Stimulated activated CD4-positive, alpha-beta T cell treated with anti-CD3 and anti-CD28 coated beads, Interleukin-15, amount 100 ng/mL, for 24 hours (primary cell): ENCODE results near the gene ATRAID.

Source experiments
- DNase-seq: peaks from one replicate; pipeline ENCODE4 v3.0.0-alpha.2; 2020

Gene ATRAID

DNA sequence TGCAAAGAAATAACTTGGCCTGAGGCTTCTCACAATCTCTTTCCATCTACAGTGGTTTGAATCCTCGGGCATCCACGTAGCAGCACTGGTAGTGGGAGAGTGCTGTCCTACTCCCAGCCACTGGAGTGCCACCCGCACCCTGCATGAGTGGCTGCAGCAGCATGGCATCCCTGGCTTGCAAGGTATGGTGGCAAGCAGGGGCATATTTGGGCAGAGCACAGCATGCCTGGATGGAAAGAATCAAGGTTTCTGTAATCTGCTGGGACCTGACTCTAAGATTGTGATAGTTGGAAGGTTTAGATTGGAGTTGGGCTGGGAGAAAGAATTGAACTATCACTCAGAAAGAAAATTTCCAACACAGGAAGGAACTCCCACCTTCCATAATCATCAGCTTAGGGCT, 9.3 kb downstream of the ATRAID start:
- DNase-seq = no peak

DNA sequence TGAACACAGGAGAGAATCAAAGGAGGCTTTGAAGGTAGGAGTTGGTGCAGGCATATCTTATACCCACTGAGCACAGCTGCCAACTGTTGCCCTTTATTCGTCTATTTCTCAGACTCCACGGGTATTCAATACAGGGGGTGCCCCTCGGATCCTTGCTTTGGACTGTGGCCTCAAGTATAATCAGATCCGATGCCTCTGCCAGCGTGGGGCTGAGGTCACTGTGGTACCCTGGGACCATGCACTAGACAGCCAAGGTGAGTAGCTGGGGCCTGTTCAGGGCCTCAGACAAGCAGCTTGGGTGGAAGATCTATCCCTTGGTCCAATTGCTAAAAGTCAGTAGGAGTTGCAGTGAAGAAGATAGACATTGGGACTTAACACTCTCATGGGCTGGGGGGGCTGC, 10.6 kb downstream of the ATRAID start:
- DNase-seq = no peak

- DNase-seq = no peak
These were observed 11.6 kb downstream of the ATRAID start for GRCh38 chr2:27223416-27223815.

- DNase-seq = no peak
These were observed 13.7 kb downstream of the ATRAID start for GRCh38 chr2:27225526-27225925.

DNA sequence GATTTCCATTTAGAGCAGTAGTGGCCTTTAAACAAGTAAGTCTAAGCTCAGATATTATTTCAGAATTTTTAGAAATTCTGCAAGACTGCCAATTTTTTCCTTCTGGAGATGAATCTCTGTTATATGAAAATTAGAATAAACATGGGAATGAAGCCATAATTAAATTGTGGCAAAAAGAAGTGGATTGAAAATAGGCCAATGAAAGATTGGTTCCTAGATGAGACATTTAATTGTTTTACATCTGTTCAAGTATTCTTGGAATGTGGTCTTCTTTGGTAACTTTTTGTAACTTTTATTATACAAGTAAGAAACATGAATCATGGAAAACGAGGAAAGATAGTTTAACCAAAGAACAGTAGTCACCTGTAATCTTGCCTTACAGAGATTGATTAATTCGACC, 15.7 kb downstream of the ATRAID start:
- no peak for DNase-seq

- DNase-seq = no peak
These were observed 20.1 kb downstream of the ATRAID start for GRCh38 chr2:27231921-27232320.

DNA sequence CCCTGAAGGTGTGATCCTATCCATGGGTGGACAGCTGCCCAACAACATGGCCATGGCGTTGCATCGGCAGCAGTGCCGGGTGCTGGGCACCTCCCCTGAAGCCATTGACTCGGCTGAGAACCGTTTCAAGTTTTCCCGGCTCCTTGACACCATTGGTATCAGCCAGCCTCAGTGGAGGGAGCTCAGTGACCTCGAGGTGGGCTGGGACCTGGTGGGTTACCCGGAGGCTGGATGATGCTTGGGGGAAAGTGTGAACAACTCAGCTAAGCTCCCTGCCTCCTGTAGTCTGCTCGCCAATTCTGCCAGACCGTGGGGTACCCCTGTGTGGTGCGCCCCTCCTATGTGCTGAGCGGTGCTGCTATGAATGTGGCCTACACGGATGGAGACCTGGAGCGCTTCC, 21.5 kb downstream of the ATRAID start:
- no peak for DNase-seq

DNA sequence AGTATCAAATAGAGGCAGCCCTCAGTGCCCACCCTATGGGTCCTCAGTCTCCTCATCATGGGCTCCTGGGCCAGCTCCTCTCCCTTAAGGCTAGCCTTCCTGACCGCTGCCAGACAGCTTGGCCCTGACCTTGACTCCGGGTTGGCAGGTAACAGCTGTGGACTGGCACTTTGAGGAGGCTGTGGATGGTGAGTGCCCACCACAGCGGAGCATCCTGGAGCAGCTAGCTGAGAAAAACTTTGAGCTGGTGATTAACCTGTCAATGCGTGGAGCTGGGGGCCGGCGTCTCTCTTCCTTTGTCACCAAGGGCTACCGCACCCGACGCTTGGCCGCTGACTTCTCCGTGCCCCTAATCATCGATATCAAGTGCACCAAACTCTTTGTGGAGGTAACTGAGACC, 24.3 kb downstream of the ATRAID start:
- no peak for DNase-seq

GRCh38 chr2:27236626-27237025, 24.8 kb downstream of the ATRAID start:
- DNase-seq = no peak

DNA sequence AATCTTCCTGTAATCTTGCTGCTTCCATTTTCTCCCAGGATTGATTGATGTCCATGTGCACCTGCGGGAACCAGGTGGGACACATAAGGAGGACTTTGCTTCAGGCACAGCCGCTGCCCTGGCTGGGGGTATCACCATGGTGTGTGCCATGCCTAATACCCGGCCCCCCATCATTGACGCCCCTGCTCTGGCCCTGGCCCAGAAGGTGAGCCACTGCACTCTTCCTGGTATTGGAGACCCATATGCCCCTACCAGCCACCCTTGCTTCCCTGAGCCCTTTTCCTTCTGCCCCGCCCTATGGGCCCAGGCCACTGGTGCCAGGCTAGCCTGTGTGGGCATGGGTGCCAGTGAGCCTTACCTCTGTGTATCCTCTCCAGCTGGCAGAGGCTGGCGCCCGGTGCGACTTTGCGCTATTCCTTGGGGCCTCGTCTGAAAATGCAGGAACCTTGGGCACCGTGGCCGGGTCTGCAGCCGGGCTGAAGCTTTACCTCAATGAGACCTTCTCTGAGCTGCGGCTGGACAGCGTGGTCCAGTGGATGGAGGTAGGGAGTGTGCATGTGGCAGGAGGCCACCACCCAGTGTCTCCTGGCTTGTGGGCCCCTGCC, 25.6 kb downstream of the ATRAID start:
- DNase-seq = no peak

- DNase-seq = no peak
These were observed 27.1 kb downstream of the ATRAID start for GRCh38 chr2:27238976-27239375.

DNA sequence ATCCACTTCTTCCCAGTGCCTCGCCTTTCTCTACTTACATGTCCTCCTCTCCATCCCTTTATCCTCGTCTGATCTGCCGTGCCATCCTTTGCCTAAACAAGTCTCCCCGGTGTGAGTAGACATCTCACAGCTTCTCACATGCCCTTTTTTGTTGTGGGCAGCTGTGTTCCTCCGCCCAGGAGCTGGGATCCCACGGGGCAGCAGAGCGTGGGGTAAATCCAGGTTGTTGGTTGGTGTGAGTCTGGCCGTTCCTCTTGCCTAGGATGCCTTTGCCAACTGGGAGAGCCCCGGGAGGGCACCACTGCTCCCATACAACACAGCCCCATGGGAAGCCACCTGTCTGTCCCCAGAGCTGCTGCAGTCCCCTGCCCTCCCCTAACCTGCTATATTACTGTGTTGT, 28.6 kb downstream of the ATRAID start:
- no peak for DNase-seq

DNA sequence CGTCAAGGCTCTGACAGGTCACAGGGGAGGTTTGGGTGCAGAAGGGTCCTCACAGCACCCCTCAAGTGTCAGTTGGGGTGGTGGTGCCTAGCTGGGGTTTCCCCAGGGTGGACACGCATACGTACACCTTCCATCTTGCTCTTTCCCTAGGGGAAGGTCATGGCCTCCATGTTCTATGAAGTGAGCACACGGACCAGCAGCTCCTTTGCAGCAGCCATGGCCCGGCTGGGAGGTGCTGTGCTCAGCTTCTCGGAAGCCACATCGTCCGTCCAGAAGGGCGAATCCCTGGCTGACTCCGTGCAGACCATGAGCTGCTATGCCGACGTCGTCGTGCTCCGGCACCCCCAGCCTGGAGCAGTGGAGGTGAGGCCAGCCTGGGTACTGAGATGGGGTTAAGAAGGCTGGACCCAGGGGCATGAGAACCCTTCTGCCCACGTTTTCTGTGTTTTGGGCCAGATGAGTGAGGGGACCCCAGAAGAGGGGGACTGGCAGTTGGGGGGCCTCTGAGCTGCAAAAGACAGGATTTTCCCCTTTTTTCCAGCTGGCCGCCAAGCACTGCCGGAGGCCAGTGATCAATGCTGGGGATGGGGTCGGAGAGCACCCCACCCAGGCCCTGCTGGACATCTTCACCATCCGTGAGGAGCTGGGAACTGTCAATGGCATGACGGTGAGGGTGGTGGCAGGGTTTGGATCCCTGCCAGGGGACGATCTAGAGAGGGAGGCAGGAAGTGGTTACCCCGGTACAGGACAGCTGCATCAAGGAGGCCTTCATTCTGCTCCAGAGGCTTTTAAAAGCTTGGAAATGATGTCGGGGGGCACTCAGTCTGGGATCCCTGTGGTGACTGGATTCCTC, 30.1 kb downstream of the ATRAID start:
- no peak for DNase-seq

- DNase-seq = no peak
These were observed 30.7 kb downstream of the ATRAID start for GRCh38 chr2:27242614-27242951.

DNA sequence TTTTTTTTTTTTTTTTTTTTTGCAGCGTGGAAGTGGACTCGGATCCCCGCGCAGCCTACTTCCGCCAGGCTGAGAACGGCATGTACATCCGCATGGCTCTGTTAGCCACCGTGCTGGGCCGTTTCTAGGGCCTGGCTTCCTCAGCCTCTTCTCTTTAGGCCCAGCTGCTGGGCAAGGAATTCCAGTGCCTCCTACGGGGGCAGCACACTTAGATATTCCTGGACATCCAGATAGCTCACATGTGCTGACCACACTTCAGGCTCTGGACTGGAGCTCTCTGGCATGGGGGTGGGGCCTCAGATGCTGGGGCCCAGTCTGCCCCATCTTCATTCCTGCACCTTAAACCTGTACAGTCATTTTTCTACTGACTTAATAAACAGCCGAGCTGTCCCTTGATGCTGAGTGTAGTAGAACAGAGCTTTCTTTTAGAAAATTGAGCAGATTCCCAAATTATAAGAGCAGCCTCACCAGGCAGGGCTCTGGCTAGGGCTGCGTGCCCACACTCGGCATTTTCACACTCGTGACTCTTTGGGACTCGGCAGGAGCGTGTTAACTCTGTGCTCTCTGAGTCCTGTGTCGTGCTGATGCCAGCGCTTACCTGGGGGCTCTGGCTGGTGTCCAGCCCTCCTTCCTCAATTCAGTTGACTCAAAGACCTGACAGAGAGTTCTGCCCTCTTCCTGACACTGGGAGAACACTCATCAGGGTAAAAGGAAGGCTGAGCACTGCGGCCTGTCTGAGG, 31.7 kb downstream of the ATRAID start:
- no peak for DNase-seq

DNA sequence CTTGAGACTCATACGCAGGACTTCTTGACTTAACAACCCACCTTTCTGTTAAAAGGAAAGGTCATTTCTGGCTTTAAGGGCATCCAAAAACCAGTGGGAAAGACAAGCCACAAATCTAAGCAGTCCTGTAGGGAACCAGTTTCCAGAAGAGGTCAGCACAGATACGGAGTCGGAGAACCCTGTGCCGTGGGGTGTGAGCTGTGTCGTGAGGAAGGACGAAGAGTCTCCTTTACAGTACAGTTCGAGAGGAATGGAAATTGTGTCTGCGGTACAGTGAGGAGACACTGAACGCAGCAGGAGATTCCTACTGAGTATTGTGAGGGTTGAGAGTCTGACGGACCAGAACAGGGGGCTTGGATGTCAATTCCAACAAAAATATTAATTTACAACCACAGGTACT, 33.3 kb downstream of the ATRAID start:
- DNase-seq = no peak

- no peak for DNase-seq
These were observed 33.8 kb downstream of the ATRAID start for GRCh38 chr2:27245626-27246025.

DNA sequence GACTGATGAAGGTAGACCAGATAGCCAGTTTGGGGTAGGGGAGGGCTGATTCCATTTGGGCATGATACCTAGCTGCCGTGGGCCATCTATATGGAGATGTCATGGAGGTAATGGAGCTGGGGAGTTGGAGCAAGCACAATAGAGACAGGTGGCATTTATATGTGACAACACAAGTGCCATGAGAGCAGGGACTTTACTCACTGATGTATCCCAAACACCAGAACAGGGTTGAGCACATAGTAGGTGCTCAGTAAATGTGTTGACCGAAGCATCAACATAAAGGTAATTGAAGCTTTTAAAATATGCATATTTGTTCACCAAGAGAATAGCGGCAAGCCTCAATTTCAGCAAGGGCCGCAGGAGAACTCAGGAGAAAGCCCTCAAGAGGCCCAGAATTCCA, 36.1 kb downstream of the ATRAID start:
- no peak for DNase-seq

- DNase-seq = no peak
These were observed 37.5 kb downstream of the ATRAID start for GRCh38 chr2:27249159-27249890.

GRCh38 chr2:27249891-27250651, 38.2 kb downstream of the ATRAID start:
- peak; percentile 72 for DNase-seq

DNA sequence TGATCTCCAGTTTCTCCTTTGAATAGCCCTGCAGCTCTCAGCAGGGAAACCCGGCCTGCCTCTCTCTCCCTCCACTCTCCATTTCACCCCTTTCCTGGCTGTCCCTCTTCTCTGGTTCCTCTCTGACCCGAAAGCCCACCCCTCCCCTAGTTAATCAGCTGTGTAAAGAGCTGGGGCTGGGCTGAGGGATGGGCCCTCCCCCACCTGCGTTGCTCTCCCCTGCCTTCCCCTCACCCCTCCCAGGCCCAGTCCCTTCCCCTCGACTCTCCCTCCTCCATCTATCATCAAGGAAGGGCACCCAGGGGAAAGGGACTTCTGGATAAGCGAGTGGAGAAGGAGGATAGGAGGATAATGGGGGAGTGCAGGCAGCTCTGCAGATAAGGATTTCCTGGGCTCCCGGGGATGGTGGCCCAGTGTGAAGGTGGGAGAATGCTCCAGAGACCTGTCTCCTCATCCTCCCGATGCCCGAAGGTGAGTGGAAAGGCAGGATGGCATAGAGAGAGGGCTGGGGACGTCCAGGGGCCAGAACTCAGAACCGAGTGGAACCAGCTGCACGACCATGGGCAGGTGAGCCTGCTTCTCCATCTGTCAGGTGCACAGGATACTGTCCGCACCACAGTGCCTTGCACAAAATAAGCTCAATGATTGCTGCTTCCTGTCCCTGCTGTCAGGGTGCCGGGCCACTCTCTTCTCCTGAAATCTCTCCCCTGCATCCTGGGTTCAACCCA, 39.0 kb downstream of the ATRAID start:
- no peak for DNase-seq

GRCh38 chr2:27251766-27252165, 39.9 kb downstream of the ATRAID start:
- no peak for DNase-seq
